GM12874 (cell line): ENCODE measurements around the gene ADAMTS17.

Source experiments
- TF ChIP-seq, protein P1 (sequence below): IDR thresholded peaks from 2 replicates; pipeline ENCODE4 v1.5.1; 2011; ENCODE audit warnings: low read depth, mild to moderate bottlenecking, control low read depth, low read length, moderate library complexity; ENCODE audit not compliant: insufficient read depth

The ADAMTS17 gene

DNA sequence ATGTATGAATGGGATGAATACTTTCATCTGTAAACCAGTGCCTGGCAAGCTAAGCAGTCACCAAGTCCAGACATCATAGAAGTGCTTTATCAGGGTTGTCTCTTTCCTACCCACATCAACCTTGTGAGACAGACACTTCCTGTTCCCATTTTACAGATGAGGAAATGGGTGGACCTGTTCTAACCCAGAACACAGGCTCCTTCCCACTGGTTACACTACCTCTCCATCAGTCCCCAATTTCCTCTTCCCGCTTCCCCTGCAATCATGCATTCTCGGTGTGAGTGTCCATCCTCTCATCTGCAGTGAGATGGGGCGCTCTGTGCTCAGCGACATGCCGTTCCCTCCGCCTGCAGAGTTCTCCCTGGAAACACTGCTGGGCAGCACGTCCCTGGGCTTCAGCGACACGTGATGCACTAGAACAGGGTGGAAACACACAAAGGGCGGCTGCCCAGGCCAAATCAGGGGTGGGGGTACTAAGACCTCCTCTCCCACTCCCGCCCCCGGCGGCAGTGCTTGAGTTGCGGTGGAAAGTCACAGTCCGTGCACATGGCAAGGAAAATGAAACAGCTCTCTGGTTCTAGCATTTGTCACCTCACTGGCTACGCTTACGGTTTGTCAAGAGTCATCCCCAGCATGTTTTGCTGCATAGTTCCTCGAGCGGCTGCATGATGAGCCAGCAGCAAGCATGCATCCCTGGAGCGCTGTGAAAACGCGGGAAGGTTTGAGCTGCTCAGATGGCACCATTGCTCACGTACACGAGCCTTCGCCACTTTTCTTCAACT lies 201.1 kb downstream of the ADAMTS17 start:
- TF ChIP-seq, protein P1, sequence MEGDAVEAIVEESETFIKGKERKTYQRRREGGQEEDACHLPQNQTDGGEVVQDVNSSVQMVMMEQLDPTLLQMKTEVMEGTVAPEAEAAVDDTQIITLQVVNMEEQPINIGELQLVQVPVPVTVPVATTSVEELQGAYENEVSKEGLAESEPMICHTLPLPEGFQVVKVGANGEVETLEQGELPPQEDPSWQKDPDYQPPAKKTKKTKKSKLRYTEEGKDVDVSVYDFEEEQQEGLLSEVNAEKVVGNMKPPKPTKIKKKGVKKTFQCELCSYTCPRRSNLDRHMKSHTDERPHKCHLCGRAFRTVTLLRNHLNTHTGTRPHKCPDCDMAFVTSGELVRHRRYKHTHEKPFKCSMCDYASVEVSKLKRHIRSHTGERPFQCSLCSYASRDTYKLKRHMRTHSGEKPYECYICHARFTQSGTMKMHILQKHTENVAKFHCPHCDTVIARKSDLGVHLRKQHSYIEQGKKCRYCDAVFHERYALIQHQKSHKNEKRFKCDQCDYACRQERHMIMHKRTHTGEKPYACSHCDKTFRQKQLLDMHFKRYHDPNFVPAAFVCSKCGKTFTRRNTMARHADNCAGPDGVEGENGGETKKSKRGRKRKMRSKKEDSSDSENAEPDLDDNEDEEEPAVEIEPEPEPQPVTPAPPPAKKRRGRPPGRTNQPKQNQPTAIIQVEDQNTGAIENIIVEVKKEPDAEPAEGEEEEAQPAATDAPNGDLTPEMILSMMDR = no peak

- TF ChIP-seq, protein P1 = no peak
Measured at GRCh38 chr15:100134586-100134985, 207.2 kb downstream of the ADAMTS17 start.

GRCh38 chr15:100134089-100134583 lies 207.6 kb downstream of the ADAMTS17 start:
- TF ChIP-seq, protein P1 = no peak

DNA sequence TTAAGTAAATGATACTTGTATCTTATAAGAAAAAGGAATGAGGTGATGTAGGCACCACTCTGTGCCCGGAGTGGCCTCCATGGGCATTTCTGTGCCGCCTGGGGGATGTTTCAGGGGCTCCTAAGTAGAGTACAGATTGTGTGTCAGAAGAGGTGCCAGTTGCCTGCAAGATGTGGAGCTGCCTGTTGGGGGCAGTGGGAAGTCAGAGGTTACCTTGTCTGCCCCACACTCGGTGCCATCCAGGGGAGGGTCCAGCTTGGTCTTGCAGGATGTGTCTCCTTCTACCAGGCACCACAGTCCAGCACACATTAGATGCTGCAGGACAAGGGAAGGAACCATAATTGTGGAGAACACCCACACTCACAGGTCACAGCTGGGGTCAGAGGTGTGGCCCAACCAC lies 208.8 kb downstream of the ADAMTS17 start:
- TF ChIP-seq, protein P1 = no peak

- TF ChIP-seq, protein P1 = no peak
Measured at GRCh38 chr15:100132309-100132708, 209.5 kb downstream of the ADAMTS17 start.

- TF ChIP-seq, protein P1 = peak; percentile 40
Measured at GRCh38 chr15:100131321-100132224, 210.2 kb downstream of the ADAMTS17 start.

DNA sequence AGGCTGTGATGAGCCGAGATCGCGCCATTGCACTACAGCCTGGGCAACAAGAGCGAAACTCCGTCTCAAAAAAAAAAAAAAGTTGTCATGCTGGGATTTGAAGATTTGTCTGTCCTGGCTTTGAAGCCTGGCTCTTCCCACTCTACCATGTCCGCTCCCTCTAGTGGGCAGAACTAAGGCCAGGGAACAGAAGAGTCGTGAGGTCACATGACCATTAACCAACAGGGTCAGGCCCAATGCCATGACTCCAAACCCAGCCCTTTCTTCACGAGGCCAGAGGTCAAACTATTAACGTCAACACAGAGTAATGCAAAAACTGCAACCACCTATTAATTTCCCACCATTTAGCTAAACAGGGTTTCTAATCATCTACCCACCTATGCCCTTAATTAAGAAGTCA lies 212.1 kb downstream of the ADAMTS17 start:
- TF ChIP-seq, protein P1 = no peak
